Smooth muscle cell (in vitro differentiated cells): Measurements from ENCODE around the gene TRMT10A. TPM values are rescaled to one million over a fixed set of nuclear protein-coding genes. Genes with fewer than 3 reads are reported as not detected.

Experiments
- DNase-seq: peaks from one replicate; lab custom pipeline; 2025; ENCODE audit not compliant: unreplicated experiment; lab: John Stamatoyannopoulos, UW
- H2AFZ ChIP-seq: fragments of 200-600 bp; sonication (generic); 2 replicates; pipeline ENCODE4 v1.6.0; 2016; ENCODE audit warnings: antibody characterized with exemption, low read depth, mild to moderate bottlenecking
- H3F3A ChIP-seq: fragments of 200-600 bp; sonication (generic); 2 replicates; pipeline ENCODE4 v1.6.0; 2017; ENCODE audit warnings: antibody characterized with exemption, low read depth
- H3K27ac ChIP-seq: fragments of 200-600 bp; sonication (generic); 2 replicates; pipeline ENCODE4 v1.5.1; 2016; ENCODE audit warnings: low read depth, mild to moderate bottlenecking
- H3K27me3 ChIP-seq: fragments of 200-600 bp; sonication (generic); 2 replicates; pipeline ENCODE4 v1.6.1; 2016; ENCODE audit warnings: low read depth, mild to moderate bottlenecking
- H3K36me3 ChIP-seq: fragments of 200-600 bp; sonication (generic); 2 replicates; pipeline ENCODE4 v1.5.1; 2016; ENCODE audit warnings: low read depth
- H3K4me1 ChIP-seq: fragments of 200-600 bp; sonication (generic); 2 replicates; pipeline ENCODE4 v1.5.1; 2016; ENCODE audit warnings: low read depth
- H3K4me2 ChIP-seq: fragments of 200-600 bp; sonication (generic); 2 replicates; pipeline ENCODE4 v1.6.0; 2016; ENCODE audit warnings: mild to moderate bottlenecking
- H3K4me3 ChIP-seq: fragments of 200-600 bp; sonication (generic); 2 replicates; pipeline ENCODE4 v1.5.1; 2016; ENCODE audit warnings: mild to moderate bottlenecking
- H3K79me2 ChIP-seq: fragments of 200-600 bp; sonication (generic); 2 replicates; pipeline ENCODE4 v1.6.0; 2016; ENCODE audit warnings: low read depth, mild to moderate bottlenecking
- H3K9ac ChIP-seq: fragments of 200-600 bp; sonication (generic); 2 replicates; pipeline ENCODE4 v1.6.0; 2016; ENCODE audit warnings: low read depth
- H3K9me3 ChIP-seq: fragments of 200-600 bp; sonication (generic); replicated peaks from 2 replicates; pipeline ENCODE4 v1.5.1; 2016; ENCODE audit warnings: low read depth
- H4K20me1 ChIP-seq: fragments of 200-600 bp; sonication (generic); 2 replicates; pipeline ENCODE4 v1.6.0; 2016; ENCODE audit warnings: low read depth
- CTCF ChIP-seq: fragments of 200-600 bp; sonication (generic); IDR thresholded peaks from 2 replicates; pipeline ENCODE4 v1.5.1; 2017; ENCODE audit warnings: borderline replicate concordance, mild to moderate bottlenecking, antibody characterized with exemption; ENCODE audit not compliant: insufficient read depth, poor library complexity, severe bottlenecking
- WGBS: methylation state at CpG from one replicate; pipeline ENCODE4 v1.1.7; 2016; ENCODE audit warnings: low lambda C conversion rate; 5-methylcytosine and 5-hydroxymethylcytosine counted together
- polyA plus RNA-seq: library from polyadenylated mRNA; unstranded; fragments of >200 nt; fragmentation: Nextera tagmentation; extraction: Ambion mirVana; gene quantifications from 2 replicates; pipeline ENCODE4 v1.2.1, GENCODE V29; 2016
- total RNA-seq: library from RNA; depleted of rRNA; stranded (reverse); fragments of >200 nt; gene quantifications from 2 replicates; pipeline ENCODE4 v1.2.3, GENCODE V29; 2014

The TRMT10A gene
- total and polyA plus RNA-seq, 2 experiments from 2014 or later, result 4.0 to 4.6 TPM

DNA sequence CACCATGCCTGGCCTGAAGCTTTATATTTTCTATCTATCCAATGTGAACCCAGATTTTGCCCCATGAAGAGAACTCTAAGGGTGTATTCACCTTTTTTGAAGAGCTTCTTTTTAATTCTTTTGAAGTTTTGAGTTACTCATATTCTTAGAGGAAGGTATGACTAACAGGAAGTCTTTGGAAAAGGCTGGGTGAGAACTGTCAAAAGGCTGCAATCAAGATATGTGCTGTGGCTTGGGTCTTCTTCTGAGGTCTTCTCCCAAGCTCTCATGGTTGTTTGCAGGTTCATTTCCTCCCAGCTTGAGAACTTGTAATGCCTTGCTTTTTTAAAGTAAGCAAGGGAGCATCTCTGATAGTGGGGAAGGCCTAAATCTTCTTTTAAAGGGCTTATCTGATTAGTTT, 56.1 kb downstream of the TRMT10A start:
- no peak for TF ChIP-seq CTCF
- Histone ChIP-seq H3K36me3 (no peaks in the 10 kb centered on the region), H3K4me2 (no peak overlapping the region), H2AFZ (no peak overlapping the region), H4K20me1 (no peaks in the 10 kb centered on the region), H3K79me2 (no peaks in the 10 kb centered on the region), H3K27ac (no peak overlapping the region), H3F3A (no peaks in the 10 kb centered on the region), H3K9me3 (no peaks in the 10 kb centered on the region), H3K9ac (no peak overlapping the region), H3K27me3 (no peaks in the 10 kb centered on the region), H3K4me1 (no peaks in the 10 kb centered on the region), H3K4me3 (no peak overlapping the region)
- no peak for DNase-seq

GRCh38 chr4:99507349-99507748, 56.5 kb downstream of the TRMT10A start:
- Histone ChIP-seq H3K27me3 (no peaks in the 10 kb centered on the region), H3K27ac (no peak overlapping the region), H3K4me2 (no peak overlapping the region), H4K20me1 (no peaks in the 10 kb centered on the region), H3K36me3 (no peaks in the 10 kb centered on the region), H2AFZ (no peak overlapping the region), H3K4me1 (no peaks in the 10 kb centered on the region), H3F3A (no peaks in the 10 kb centered on the region), H3K9ac (no peak overlapping the region), H3K4me3 (no peak overlapping the region), H3K79me2 (no peaks in the 10 kb centered on the region), H3K9me3 (no peaks in the 10 kb centered on the region)
- TF ChIP-seq CTCF, result no peak
- DNase-seq, result no peak
- 93% methylated on average over 1 of the region's 1 CpG for WGBS

GRCh38 chr4:99506781-99507180, 57.1 kb downstream of the TRMT10A start:
- Histone ChIP-seq H3K9ac (no peak overlapping the region), H3K79me2 (no peaks in the 10 kb centered on the region), H3F3A (no peaks in the 10 kb centered on the region), H4K20me1 (no peaks in the 10 kb centered on the region), H3K27ac (no peak overlapping the region), H3K4me2 (no peak overlapping the region), H3K36me3 (no peaks in the 10 kb centered on the region), H3K27me3 (no peaks in the 10 kb centered on the region), H2AFZ (no peak overlapping the region), H3K4me3 (no peak overlapping the region), H3K4me1 (no peaks in the 10 kb centered on the region), H3K9me3 (no peaks in the 10 kb centered on the region)
- no peak for TF ChIP-seq CTCF
- DNase-seq, result no peak
- WGBS, result 94% methylated on average over 2 of the region's 2 CpGs

DNA sequence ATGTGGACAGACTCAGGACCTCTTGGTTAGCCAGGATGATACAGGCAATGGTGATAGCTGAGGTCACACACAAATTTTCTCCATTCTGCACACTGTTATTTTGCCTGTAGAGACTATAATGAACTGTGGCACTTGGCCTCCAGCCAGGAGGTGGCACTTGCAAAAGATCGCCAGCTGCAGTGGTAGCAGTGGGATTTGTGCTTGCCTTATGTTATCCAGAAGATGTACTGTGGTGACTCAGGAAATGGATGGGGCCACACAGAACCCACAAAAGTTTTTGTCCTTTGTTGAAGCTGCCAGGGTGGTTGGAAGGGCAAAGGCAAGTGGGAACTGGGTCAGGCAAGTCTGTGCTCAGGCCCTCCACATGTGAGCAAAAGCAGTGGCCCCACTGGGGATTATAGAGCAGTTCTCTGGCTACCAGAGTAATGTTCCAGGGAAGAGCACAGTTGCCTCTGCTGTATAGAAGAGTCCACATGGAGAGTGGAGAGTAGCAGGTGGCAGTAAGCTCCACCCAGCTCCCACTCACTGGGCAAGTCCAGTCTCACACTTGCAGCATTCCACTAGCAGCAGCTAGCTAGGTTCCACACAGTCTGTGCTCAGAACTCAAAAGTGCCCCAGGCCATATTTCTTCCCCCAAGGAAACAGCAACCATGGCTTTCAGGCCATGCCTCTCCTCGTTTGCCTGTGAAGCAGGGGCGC, 58.9 kb downstream of the TRMT10A start:
- Histone ChIP-seq H3K27ac (no peak overlapping the region), H3K4me1 (no peaks in the 10 kb centered on the region), H4K20me1 (no peaks in the 10 kb centered on the region), H3K9me3 (no peaks in the 10 kb centered on the region), H3K79me2 (no peaks in the 10 kb centered on the region), H2AFZ (no peak overlapping the region), H3K36me3 (no peaks in the 10 kb centered on the region), H3K27me3 (no peaks in the 10 kb centered on the region), H3K9ac (no peak overlapping the region), H3F3A (no peaks in the 10 kb centered on the region), H3K4me3 (no peak overlapping the region), H3K4me2 (no peak overlapping the region)
- no peak for DNase-seq
- TF ChIP-seq CTCF, result no peak
- WGBS, result 84% methylated on average over 3 of the region's 3 CpGs
